ENCODE results near the gene GDPD4.

Gene GDPD4

GRCh38 chr11:77187111-77187750, 114.3 kb downstream of the GDPD4 start:
- no peak overlapping the region for H3K27ac ChIP-seq
- TF ChIP-seq CTCF (conservative IDR thresholded peaks at IDR 0.05), result no peak

- TF ChIP-seq CTCF (conservative IDR thresholded peaks at IDR 0.05), result no peak
- H3K27ac ChIP-seq, result no peak overlapping the region
Observed at GRCh38 chr11:77186302-77186701, 115.2 kb downstream of the GDPD4 start.

DNA sequence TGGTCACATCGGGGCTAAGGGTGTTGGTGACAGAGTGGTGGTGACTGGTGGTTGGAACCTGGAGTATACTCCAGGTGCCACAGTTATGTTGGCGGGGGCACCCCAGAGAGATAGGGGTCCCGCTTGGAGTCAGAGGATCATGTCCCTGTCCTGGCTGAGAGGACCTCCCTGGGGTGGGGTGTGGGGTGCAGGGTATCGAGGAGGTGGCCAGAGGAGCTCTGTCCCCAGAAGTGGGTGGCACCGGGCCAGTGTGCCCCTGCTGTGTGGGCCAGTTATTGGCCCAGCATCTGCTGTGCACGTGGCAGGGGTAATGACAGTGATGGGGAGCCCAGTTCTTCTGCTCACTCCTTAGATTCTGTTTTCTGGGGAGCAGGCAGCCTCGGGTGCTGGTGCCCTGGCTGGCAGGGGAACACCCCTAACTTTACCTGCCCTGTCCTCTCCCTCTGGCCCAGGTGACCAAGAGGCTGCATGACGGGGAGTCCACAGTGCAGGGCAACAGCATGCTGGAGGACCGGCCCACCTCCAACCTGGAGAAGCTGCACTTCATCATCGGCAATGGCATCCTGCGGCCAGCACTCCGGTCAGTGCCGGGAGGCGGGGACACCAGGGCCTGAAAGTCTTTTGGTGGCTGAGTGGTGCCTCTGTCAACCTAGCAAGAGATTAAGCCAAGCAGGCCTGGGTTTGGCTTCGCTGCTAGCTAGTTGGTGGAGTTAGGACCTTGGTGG, 117.2 kb downstream of the GDPD4 start:
- H3K27ac ChIP-seq, result no peak overlapping the region
- TF ChIP-seq CTCF (conservative IDR thresholded peaks at IDR 0.05), result no peak

GRCh38 chr11:77183431-77183984, 118.0 kb downstream of the GDPD4 start:
- H3K27ac ChIP-seq, result no peak overlapping the region
- TF ChIP-seq CTCF (conservative IDR thresholded peaks at IDR 0.05), result no peak

GRCh38 chr11:77182542-77183430, 118.7 kb downstream of the GDPD4 start:
- H3K27ac ChIP-seq, result no peak overlapping the region
- TF ChIP-seq CTCF (conservative IDR thresholded peaks at IDR 0.05), result no peak

DNA sequence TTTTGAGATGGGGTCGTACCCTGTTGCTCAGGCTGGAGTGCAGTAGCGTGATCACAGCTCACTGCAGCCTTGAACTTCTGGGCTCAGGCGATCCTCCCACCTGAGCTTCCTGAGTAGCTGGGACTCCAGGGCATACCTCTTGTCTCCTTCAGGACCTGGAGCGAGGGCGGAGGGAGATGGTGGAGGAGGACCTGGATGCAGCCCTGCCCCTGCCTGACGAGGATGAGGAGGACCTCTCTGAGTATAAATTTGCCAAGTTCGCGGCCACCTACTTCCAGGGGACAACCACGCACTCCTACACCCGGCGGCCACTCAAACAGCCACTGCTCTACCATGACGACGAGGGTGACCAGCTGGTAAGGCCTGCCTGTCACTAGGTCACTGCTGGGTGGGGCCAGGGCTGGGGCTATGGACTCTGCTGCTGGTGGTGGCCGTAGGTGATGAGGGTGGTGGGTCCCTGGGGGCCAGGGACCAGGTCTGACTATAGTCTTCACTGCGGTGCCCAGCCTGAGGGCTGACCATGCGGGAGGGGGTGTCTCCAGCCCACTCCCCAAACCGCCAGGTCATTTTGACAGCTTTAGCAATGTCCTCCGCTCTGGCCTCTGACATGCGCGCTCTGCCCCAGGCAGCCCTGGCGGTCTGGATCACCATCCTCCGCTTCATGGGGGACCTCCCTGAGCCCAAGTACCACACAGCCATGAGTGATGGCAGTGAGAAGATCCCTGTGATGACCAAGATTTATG, 119.5 kb downstream of the GDPD4 start:
- no peak for TF ChIP-seq CTCF (conservative IDR thresholded peaks at IDR 0.05)
- H3K27ac ChIP-seq, result no peak overlapping the region
